ENCODE data around the gene PERM1.

The PERM1 gene

GRCh38 chr1:1004420-1004779, 22.5 kb upstream of the PERM1 start:
- DNase-seq (ENCODE audit: low spot score), result peak; percentile 21
- TF ChIP-seq, protein P1, sequence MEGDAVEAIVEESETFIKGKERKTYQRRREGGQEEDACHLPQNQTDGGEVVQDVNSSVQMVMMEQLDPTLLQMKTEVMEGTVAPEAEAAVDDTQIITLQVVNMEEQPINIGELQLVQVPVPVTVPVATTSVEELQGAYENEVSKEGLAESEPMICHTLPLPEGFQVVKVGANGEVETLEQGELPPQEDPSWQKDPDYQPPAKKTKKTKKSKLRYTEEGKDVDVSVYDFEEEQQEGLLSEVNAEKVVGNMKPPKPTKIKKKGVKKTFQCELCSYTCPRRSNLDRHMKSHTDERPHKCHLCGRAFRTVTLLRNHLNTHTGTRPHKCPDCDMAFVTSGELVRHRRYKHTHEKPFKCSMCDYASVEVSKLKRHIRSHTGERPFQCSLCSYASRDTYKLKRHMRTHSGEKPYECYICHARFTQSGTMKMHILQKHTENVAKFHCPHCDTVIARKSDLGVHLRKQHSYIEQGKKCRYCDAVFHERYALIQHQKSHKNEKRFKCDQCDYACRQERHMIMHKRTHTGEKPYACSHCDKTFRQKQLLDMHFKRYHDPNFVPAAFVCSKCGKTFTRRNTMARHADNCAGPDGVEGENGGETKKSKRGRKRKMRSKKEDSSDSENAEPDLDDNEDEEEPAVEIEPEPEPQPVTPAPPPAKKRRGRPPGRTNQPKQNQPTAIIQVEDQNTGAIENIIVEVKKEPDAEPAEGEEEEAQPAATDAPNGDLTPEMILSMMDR (IDR thresholded peaks at IDR 0.05; ENCODE audit: extremely low read depth, missing control alignments), result no peak

DNA sequence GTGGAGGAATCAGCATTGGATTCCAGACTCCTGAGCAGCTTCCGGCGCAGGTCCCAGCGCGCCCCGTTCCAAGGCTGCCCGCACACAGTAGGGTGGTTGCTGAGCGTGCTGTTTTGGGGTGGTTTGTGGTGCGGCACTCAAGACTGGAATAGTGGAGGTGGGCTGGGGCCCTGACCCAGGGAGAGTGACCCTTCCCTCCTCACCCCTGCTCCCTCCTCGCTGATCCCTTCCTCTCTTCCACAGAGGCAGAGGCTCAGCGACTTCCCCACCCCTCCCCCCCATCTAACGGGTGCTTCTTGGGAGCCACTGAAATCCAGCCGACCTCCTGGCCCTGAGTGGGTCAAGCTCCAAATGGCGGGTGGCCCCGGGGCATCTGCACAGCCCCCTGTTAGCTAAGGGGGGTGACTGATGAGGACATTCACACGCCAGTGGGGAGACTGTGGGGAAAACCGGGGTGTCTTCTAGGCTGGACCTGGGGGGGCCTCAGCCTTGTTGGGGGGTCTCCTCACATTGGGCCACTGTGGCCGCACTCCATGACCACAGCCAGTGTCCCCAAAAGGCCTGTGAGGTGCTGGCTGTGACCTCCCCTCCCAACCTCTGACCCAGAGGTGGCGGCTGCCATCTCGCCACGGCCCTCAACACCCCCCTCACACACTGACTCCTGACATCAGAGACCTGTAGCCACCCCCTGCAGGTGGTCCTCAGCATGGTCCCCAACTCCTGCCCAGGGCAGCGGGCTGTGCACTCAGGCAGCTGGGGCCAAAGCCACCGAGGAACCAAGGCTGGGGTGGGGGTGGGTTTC, 21.9 kb upstream of the PERM1 start:
- peak; percentile 26 for DNase-seq (ENCODE audit: low spot score)
- TF ChIP-seq, protein P1 (IDR thresholded peaks at IDR 0.05; ENCODE audit: extremely low read depth, missing control alignments), result no peak

- DNase-seq (ENCODE audit: low spot score), result peak; percentile 63
- TF ChIP-seq, protein P1 (IDR thresholded peaks at IDR 0.05; ENCODE audit: extremely low read depth, missing control alignments), result no peak
These were observed 19.3 kb upstream of the PERM1 start for GRCh38 chr1:1001057-1001783.

DNA sequence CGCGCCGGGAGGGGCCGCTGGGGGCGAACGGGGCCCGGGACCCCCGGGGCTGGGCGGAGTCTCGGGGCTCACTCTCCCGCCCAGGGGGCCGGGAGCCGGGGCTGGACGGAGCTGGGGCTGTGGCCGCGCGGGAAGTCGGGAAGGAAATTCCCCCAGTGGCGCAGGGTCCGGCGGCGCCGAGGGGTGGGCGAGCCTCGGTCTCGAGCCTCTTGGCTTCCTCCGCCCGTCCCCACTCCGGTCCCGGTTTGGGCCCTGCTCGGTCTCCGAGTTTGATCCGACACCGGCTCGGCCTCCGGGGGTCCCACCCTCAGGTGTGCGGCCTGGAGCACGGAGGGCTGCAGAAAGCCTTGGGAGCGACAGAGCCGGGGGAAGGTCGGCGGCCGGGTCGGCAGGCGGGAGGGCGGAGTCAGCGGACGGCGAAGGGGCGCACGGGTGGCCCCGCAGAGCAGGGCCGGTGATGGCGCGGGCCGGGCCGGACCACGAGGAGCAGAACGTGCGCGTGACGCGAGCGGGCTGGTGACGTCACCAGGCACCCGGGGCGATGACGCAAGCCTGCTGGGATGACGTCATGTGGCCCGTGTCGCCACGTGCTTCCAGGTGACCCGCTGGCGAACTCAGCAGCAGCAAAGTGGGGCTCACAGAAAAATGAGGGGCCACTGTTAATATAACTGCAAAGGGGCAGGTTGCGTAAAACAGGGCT, 18.6 kb upstream of the PERM1 start:
- DNase-seq (ENCODE audit: low spot score), result peak; percentile 93
- TF ChIP-seq, protein P1 (IDR thresholded peaks at IDR 0.05; ENCODE audit: extremely low read depth, missing control alignments), result no peak

GRCh38 chr1:999725-1000356, 17.9 kb upstream of the PERM1 start, which contains the start of gene HES4:
HES4 (minus strand) TSS chr1:1000097; CDS start chr1:999973, 124 bp downstream.
- DNase-seq (ENCODE audit: low spot score), result peak; percentile 88
- TF ChIP-seq, protein P1 (IDR thresholded peaks at IDR 0.05; ENCODE audit: extremely low read depth, missing control alignments), result no peak

DNA sequence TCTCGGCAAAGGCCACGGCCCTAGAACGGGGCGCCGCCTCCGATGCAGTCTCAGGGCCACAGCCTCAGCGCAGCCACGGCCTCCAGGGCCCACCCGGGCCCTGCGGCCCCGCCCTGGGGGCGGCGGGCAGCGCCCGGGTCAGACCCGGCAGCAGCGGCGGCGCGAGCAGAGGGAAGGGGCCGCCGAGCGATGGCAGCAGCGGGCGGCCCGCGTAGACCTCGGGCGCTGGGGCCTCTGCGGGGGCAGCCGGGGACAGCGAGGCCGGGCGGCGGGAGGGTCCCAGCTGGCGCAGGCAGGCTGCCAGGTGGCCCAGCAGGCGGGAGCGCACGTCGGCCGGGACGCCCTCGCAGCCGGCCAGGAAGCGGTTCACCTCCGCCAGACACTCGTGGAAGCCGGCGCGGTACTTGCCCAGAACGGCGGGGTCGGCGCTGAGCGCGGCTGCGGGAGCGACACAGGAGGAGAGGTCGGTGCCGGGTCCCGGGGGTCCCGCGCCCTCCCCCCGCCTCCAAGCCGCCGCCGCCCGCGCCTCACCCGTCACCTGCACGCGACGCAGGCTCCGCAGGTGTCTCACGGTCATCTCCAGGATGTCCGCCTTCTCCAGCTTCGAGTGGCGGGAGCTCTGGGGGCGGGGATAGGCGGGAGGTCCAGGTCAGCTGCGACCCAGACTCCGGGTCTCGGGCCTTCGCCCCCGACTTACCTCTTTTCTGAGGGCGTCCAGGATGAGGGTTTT, 17.3 kb upstream of the PERM1 start:
- DNase-seq (ENCODE audit: low spot score), result peak; percentile 72
- TF ChIP-seq, protein P1 (IDR thresholded peaks at IDR 0.05; ENCODE audit: extremely low read depth, missing control alignments), result no peak
